ENCODE results near the gene VEPH1.

- no peak for TF ChIP-seq POLR2A (IDR thresholded peaks at IDR 0.05; ENCODE audit: low read depth, low read length)
- no peak for TF ChIP-seq POLR2AphosphoS5 (IDR thresholded peaks at IDR 0.05; ENCODE audit: low read depth, low read length)
- TF ChIP-seq SPI1 (IDR thresholded peaks at IDR 0.05; ENCODE audit: low read depth, low read length) = no peak
- no peak for TF ChIP-seq TAF1 (IDR thresholded peaks at IDR 0.05; ENCODE audit: low read depth, low read length)
- TF ChIP-seq POU2F2 (IDR thresholded peaks at IDR 0.05; ENCODE audit: low read depth, low read length) = no peak
- TF ChIP-seq PAX5 (IDR thresholded peaks at IDR 0.05; ENCODE audit: insufficient read depth, low read length, severe bottlenecking) = no peak
These were observed 3.0 kb downstream of the VEPH1 start for GRCh38 chr3:157500232-157500631.
